Measurements from ENCODE around the gene ATP7B.

Gene ATP7B

DNA sequence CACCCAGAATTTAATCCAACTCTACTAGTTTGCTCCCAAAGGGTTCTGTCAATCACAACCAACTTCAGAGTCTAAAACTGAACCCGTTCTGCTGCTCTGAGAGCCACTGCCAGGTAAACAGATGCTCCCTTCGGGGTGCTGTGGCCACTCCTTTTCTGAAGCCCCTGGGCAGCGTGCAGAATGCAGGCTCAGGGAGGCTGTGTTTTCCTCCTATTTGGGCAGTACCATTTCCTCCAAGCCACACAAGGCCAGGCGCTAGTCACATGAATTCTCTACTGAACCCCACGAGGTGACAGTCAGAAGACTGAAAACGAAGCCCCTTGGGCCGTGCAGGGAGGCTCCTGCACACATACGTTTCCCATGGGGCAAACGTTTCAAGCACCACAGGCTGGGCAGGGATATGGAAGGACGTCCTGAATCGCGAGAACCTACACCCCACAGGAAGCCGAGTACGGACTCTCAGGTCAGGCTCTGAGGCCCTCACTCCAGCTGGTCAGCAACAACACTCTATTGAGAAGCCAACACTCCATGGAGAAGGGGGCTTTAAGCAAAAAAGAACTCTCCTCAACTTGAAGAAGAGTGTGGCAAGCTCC, 77.7 kb downstream of the ATP7B start:
- no peak for DNase-seq (ENCODE audit: low read depth in 1 of 2, low spot score in 1 of 2)
- TF ChIP-seq, protein P1, sequence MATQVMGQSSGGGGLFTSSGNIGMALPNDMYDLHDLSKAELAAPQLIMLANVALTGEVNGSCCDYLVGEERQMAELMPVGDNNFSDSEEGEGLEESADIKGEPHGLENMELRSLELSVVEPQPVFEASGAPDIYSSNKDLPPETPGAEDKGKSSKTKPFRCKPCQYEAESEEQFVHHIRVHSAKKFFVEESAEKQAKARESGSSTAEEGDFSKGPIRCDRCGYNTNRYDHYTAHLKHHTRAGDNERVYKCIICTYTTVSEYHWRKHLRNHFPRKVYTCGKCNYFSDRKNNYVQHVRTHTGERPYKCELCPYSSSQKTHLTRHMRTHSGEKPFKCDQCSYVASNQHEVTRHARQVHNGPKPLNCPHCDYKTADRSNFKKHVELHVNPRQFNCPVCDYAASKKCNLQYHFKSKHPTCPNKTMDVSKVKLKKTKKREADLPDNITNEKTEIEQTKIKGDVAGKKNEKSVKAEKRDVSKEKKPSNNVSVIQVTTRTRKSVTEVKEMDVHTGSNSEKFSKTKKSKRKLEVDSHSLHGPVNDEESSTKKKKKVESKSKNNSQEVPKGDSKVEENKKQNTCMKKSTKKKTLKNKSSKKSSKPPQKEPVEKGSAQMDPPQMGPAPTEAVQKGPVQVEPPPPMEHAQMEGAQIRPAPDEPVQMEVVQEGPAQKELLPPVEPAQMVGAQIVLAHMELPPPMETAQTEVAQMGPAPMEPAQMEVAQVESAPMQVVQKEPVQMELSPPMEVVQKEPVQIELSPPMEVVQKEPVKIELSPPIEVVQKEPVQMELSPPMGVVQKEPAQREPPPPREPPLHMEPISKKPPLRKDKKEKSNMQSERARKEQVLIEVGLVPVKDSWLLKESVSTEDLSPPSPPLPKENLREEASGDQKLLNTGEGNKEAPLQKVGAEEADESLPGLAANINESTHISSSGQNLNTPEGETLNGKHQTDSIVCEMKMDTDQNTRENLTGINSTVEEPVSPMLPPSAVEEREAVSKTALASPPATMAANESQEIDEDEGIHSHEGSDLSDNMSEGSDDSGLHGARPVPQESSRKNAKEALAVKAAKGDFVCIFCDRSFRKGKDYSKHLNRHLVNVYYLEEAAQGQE (IDR thresholded peaks at IDR 0.05; ENCODE audit: insufficient replicate concordance, low read depth), result no peak
- TF ChIP-seq, protein P2, sequence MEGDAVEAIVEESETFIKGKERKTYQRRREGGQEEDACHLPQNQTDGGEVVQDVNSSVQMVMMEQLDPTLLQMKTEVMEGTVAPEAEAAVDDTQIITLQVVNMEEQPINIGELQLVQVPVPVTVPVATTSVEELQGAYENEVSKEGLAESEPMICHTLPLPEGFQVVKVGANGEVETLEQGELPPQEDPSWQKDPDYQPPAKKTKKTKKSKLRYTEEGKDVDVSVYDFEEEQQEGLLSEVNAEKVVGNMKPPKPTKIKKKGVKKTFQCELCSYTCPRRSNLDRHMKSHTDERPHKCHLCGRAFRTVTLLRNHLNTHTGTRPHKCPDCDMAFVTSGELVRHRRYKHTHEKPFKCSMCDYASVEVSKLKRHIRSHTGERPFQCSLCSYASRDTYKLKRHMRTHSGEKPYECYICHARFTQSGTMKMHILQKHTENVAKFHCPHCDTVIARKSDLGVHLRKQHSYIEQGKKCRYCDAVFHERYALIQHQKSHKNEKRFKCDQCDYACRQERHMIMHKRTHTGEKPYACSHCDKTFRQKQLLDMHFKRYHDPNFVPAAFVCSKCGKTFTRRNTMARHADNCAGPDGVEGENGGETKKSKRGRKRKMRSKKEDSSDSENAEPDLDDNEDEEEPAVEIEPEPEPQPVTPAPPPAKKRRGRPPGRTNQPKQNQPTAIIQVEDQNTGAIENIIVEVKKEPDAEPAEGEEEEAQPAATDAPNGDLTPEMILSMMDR (IDR thresholded peaks at IDR 0.05; ENCODE audit: insufficient read depth, low read length), result no peak
- TF ChIP-seq SPI1 (IDR thresholded peaks at IDR 0.05; ENCODE audit: borderline replicate concordance, low read depth) (no peak), GABPA (IDR thresholded peaks at IDR 0.05; ENCODE audit: low read depth) (no peak), POLR2AphosphoS5 (IDR thresholded peaks at IDR 0.05; ENCODE audit: low read depth) (no peak)
- H3K27me3 ChIP-seq (ENCODE audit: insufficient read depth, poor library complexity, severe bottlenecking), result peaks cover 4% of the 10 kb centered on the region
- H3K4me3 ChIP-seq (replicated peaks; ENCODE audit: insufficient read depth, low read length), result no peak overlapping the region
- H3K27ac ChIP-seq (replicated peaks), result no peak overlapping the region

DNA sequence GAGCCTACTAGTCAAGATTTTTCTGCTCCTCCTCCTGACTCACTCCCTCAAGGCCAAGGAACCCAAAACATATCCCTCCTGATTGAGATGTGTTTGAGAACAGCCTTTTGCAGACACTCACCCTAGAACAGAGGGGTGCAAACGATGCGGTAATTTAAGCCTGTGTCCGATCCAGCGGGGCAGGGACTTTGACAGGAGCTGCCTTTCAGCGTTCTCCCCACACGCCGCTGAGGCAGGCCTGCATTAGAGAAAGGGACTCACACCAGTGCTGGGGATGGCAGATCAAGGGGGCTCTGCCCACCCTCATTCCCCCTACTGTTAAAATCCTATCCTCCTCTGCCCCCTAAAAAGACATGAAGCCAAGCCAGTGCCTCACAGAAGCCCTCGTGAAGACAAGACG, 79.0 kb downstream of the ATP7B start:
- TF ChIP-seq SPI1 (IDR thresholded peaks at IDR 0.05; ENCODE audit: borderline replicate concordance, low read depth) (no peak), GABPA (IDR thresholded peaks at IDR 0.05; ENCODE audit: low read depth) (no peak), POLR2AphosphoS5 (IDR thresholded peaks at IDR 0.05; ENCODE audit: low read depth) (no peak)
- TF ChIP-seq, protein P1 (IDR thresholded peaks at IDR 0.05; ENCODE audit: insufficient replicate concordance, low read depth), result no peak
- TF ChIP-seq, protein P2 (IDR thresholded peaks at IDR 0.05; ENCODE audit: insufficient read depth, low read length), result no peak

DNA sequence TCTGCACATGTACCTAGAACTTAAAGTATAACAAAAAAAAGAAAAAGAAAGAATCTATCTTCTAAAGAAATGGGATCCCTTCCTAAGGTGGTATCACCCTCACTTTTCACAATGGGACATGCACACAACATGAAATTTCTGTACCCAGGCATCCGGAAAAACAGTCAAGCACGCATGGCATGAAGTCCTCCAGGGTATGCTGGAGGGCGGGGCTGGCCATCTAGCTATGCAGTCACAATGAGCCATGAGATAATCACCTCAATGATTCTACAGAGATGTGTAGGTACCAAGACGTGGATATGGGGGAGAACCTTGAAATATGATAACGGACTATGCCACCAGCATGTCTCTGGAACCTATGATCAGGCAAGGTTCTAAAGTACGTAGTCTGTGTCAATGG, 79.6 kb downstream of the ATP7B start:
- Histone ChIP-seq H3K27me3 (ENCODE audit: insufficient read depth, poor library complexity, severe bottlenecking) (peaks cover 2% of the 10 kb centered on the region), H3K4me3 (replicated peaks; ENCODE audit: insufficient read depth, low read length) (no peak overlapping the region), H3K27ac (replicated peaks) (no peak overlapping the region)
- no peak for DNase-seq (ENCODE audit: low read depth in 1 of 2, low spot score in 1 of 2)
- TF ChIP-seq POLR2AphosphoS5 (IDR thresholded peaks at IDR 0.05; ENCODE audit: low read depth) (no peak), SPI1 (IDR thresholded peaks at IDR 0.05; ENCODE audit: borderline replicate concordance, low read depth) (no peak), GABPA (IDR thresholded peaks at IDR 0.05; ENCODE audit: low read depth) (no peak)
- TF ChIP-seq, protein P1 (IDR thresholded peaks at IDR 0.05; ENCODE audit: insufficient replicate concordance, low read depth), result no peak
- TF ChIP-seq, protein P2 (IDR thresholded peaks at IDR 0.05; ENCODE audit: insufficient read depth, low read length), result no peak

More for the DNA sequence above, 79.0 kb downstream of the ATP7B start:
- H3K27ac ChIP-seq (replicated peaks), result no peak overlapping the region
- DNase-seq (ENCODE audit: low read depth in 1 of 2, low spot score in 1 of 2), result no peak
- H3K27me3 ChIP-seq (ENCODE audit: insufficient read depth, poor library complexity, severe bottlenecking), result peaks cover 4% of the 10 kb centered on the region
- H3K4me3 ChIP-seq (replicated peaks; ENCODE audit: insufficient read depth, low read length), result no peak overlapping the region
